HG03571 (cell line): ENCODE data around the gene IL5.

Source experiments
- ATAC-seq: cut with Tn5 transposase; IDR thresholded peaks from one replicate; pipeline ENCODE4 v1.9.1; 2021; ENCODE audit not compliant: unreplicated experiment

IL5 gene

GRCh38 chr5:132499440-132500243 lies 43.7 kb downstream of the IL5 start:
- no peak for ATAC-seq

- no peak for ATAC-seq
Measured at GRCh38 chr5:132498686-132499271, 44.5 kb downstream of the IL5 start.

GRCh38 chr5:132498152-132498551 lies 45.2 kb downstream of the IL5 start:
- ATAC-seq = no peak

GRCh38 chr5:132497488-132497997 lies 45.8 kb downstream of the IL5 start:
- ATAC-seq = no peak

- ATAC-seq = peak; percentile 42
Measured at GRCh38 chr5:132496631-132497487, 46.5 kb downstream of the IL5 start.

- peak; percentile 32 for ATAC-seq
Measured at GRCh38 chr5:132496191-132496630, 47.1 kb downstream of the IL5 start.

GRCh38 chr5:132495667-132496190 lies 47.6 kb downstream of the IL5 start:
- peak; percentile 22 for ATAC-seq

- ATAC-seq = no peak
Measured at GRCh38 chr5:132493821-132494220, 49.5 kb downstream of the IL5 start.

GRCh38 chr5:132493241-132493640 lies 50.1 kb downstream of the IL5 start:
- no peak for ATAC-seq

GRCh38 chr5:132492386-132493125 lies 50.8 kb downstream of the IL5 start:
- no peak for ATAC-seq
